K562 (cell line): Measurements from ENCODE around the gene TLCD1. TPM values are rescaled to one million over a fixed set of nuclear protein-coding genes. Genes with fewer than 3 reads are reported as not detected.

Experiments used
- CCNT2 ChIP-seq: IDR thresholded peaks from 2 replicates; pipeline ENCODE4 v1.6.1; 2011; ENCODE audit warnings: borderline replicate concordance, low read depth, mild to moderate bottlenecking, moderate library complexity, mixed read lengths, low read length; ENCODE audit not compliant: insufficient read length; ENCODE audit errors: extremely low read depth
- FOXM1 ChIP-seq, 2 experiments: fragments of 450-650 bp in 1 of 2; sonication (generic) in 1 of 2; formaldehyde crosslinking in 1 of 2; IDR thresholded peaks; 2 replicates each; pipeline versions ENCODE4 v1.6.1 to v1.9.0; 2017 to 2022; ENCODE audit warnings: low read depth in 2 of 2, mild to moderate bottlenecking in 2 of 2, missing genetic modification reagents in 1 of 2, moderate library complexity in 1 of 2
- MEF2D ChIP-seq: conservative IDR thresholded peaks from 2 replicates; pipeline ENCODE4 v1.6.1; 2016; ENCODE audit warnings: low read depth, missing genetic modification characterization, missing compliant biosample characterization
- NR2C1 ChIP-seq, 2 experiments: fragments of 450-650 bp; IDR thresholded peaks; 2 replicates each; pipeline ENCODE4 v1.6.1; 2017; ENCODE audit warnings: mild to moderate bottlenecking in 2 of 2, antibody characterized with exemption in 1 of 2, inconsistent platforms in 1 of 2, missing compliant biosample characterization in 1 of 2, missing genetic modification characterization in 1 of 2
- NR2C2 ChIP-seq, 2 experiments: fragments of 200-800 bp in 1 of 2; sonication (Bioruptor generic) in 1 of 2; sonication (generic) in 1 of 2; formaldehyde crosslinking in 1 of 2; IDR thresholded peaks; 2 replicates each; pipeline versions ENCODE4 v1.6.1 to v1.8.0; 2016 to 2022; ENCODE audit warnings: mild to moderate bottlenecking in 1 of 2, missing compliant biosample characterization in 1 of 2, missing genetic modification characterization in 1 of 2, missing genetic modification reagents in 1 of 2
- PCBP1 ChIP-seq: fragments of 200-400 bp; formaldehyde crosslinking; IDR thresholded peaks from 2 replicates; pipeline ENCODE4 v1.6.1; 2018; ENCODE audit warnings: mild to moderate bottlenecking, low read depth, low read length; ENCODE audit not compliant: poor library complexity, severe bottlenecking
- RBFOX2 ChIP-seq: fragments of 200-400 bp; formaldehyde crosslinking; IDR thresholded peaks from 2 replicates; pipeline ENCODE4 v1.6.1; 2017; ENCODE audit warnings: low read depth, mild to moderate bottlenecking, low read length, moderate library complexity
- TFAM ChIP-seq: fragments of 250-450 bp; sonication (Bioruptor Pico); conservative IDR thresholded peaks from 2 replicates; pipeline ENCODE4 v1.5.0; 2021; ENCODE audit warnings: mild to moderate bottlenecking, moderate library complexity
- TOE1 ChIP-seq, 2 experiments: fragments of 450-650 bp in 1 of 2; sonication (generic) in 1 of 2; formaldehyde crosslinking in 1 of 2; IDR thresholded peaks; 2 replicates each; pipeline versions ENCODE4 v1.7.1 to v1.8.0; 2016 to 2022; ENCODE audit warnings: borderline replicate concordance in 2 of 2, mild to moderate bottlenecking in 2 of 2, antibody characterized with exemption in 1 of 2, inconsistent platforms in 1 of 2, low read depth in 1 of 2, missing genetic modification reagents in 1 of 2, moderate library complexity in 1 of 2
- TSC22D4 ChIP-seq: fragments of 450-650 bp; IDR thresholded peaks from 2 replicates; pipeline ENCODE4 v1.6.1; 2016; ENCODE audit warnings: missing genetic modification characterization, missing biosample characterization, control low read depth
- ZNF444 ChIP-seq: fragments of 250-450 bp; sonication (Bioruptor Pico); IDR thresholded peaks from 2 replicates; pipeline ENCODE4 v1.4.0; 2020; ENCODE audit warnings: mild to moderate bottlenecking, moderate library complexity
- polyA plus RNA-seq, 8 experiments: library from polyadenylated mRNA; depleted of rRNA in 4 of 8; stranded (reverse) in 5 of 8; unstranded in 3 of 8; fragments of >200 nt; fragmentation: Nextera tagmentation in 2 of 8; fragmentation: Illumina TruSeq in 1 of 8; extraction: Ambion mirVana in 2 of 8; extraction: Trizol in 1 of 8; gene quantifications; 2 replicates each; pipeline versions ENCODE4 v1.2.1 to v1.2.3, GENCODE V29; 2011 to 2014; ENCODE audit warnings: inconsistent platforms in 1 of 8, missing spikeins in 1 of 8
- total RNA-seq, 7 experiments: library from RNA; depleted of rRNA in 6 of 7; stranded (reverse); fragments of >200 nt in 6 of 7; fragmentation: Illumina TruSeq in 2 of 7; extraction: Trizol in 2 of 7; gene quantifications; 2 replicates each; pipeline versions ENCODE4 v1.2.1 to v1.2.3, GENCODE V29; 2011 to 2021; ENCODE audit warnings: low replicate concordance in 1 of 7
- TF ChIP-seq, protein P1 (sequence below): fragments of 450-650 bp; conservative IDR thresholded peaks from 2 replicates; pipeline ENCODE4 v1.6.1; 2016; ENCODE audit warnings: missing genetic modification characterization, low read depth, mild to moderate bottlenecking, control low read depth, missing compliant biosample characterization
- TF ChIP-seq, protein P2 (sequence below): sonication (generic); formaldehyde crosslinking; IDR thresholded peaks from 2 replicates; pipeline ENCODE4 v1.5.0; 2020; ENCODE audit warnings: missing genetic modification reagents
- TF ChIP-seq, protein P3 (sequence below): fragments of 250-450 bp; sonication (Bioruptor Pico); IDR thresholded peaks from 2 replicates; pipeline ENCODE4 v1.5.0; 2020; ENCODE audit warnings: mild to moderate bottlenecking
- TF ChIP-seq, protein P4 (sequence below): fragments of 250-450 bp; sonication (Bioruptor Pico); IDR thresholded peaks from 2 replicates; pipeline ENCODE4 v1.4.0; 2020; ENCODE audit warnings: mild to moderate bottlenecking, moderate library complexity
- TF ChIP-seq, protein P5 (sequence below): fragments of 150-350 bp; conservative IDR thresholded peaks from 2 replicates; pipeline ENCODE4 v1.6.1; 2014; ENCODE audit warnings: low read length

The TLCD1 gene
- total and polyA plus RNA-seq, 9 of the 15 experiments (the other 6 are each of a cell fraction or from before 2014, with no cell fraction given) = 6.8 to 37.7 (median 21.7) TPM

DNA sequence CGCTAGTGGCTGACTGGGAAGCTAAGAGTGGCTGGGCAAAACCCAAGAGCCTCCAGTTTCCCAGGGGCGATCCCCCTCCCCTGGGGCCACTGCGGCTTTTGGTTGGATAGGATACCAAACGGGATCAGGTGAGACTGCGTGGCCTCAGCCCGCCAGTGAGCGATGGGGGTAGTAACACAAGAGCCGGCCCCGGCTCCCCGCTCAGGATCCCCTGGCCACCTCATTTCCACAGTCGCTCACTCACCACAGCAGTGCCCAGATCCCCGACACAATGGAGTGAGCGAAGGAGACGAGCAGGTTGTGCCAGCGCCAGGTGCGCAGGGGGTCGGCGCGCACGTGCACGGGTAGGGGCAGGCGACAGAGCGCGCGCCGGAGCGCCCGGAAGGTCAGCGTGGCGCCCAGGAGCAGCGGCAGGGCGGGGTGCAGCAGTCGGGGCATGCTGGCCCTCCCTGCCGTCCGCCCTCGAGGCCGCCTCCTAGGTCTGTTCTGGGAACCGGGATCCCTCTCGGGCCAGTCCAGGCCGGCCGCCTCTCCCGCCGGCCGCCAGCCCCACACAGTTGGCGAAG, 290 bp downstream of the TLCD1 start (continued):
- TF ChIP-seq ZNF444 (no peak), CCNT2 (peak; percentile 81), TFAM (CRISPR knock-in tag) (no peak), NR2C2 (CRISPR knock-in tag; IDR thresholded peaks at IDR 0.05) (peak; percentile 86), NR2C2 (tag; IDR thresholded peaks at IDR 0.05) (peak; percentile 69; the same call in 1 of the 2 replicates), PCBP1 (peak; percentile 94), RBFOX2 (peak; percentile 89), MEF2D (tag) (no peak), TSC22D4 (tag) (no peak), NR2C1 (IDR thresholded peaks at IDR 0.05) (no peak), NR2C1 (tag; IDR thresholded peaks at IDR 0.05) (0 out of 2 replicates have a peak, but pooled peaks have one; percentile 21), TOE1 (IDR thresholded peaks at IDR 0.05; ENCODE audit: borderline replicate concordance) (no peak), TOE1 (CRISPR knock-in tag; IDR thresholded peaks at IDR 0.05; ENCODE audit: borderline replicate concordance, low read depth) (peak; percentile 97), FOXM1 (IDR thresholded peaks at IDR 0.05; ENCODE audit: low read depth) (no peak), FOXM1 (CRISPR knock-in tag; IDR thresholded peaks at IDR 0.05; ENCODE audit: low read depth) (peak; percentile 92)
- TF ChIP-seq, protein P1, sequence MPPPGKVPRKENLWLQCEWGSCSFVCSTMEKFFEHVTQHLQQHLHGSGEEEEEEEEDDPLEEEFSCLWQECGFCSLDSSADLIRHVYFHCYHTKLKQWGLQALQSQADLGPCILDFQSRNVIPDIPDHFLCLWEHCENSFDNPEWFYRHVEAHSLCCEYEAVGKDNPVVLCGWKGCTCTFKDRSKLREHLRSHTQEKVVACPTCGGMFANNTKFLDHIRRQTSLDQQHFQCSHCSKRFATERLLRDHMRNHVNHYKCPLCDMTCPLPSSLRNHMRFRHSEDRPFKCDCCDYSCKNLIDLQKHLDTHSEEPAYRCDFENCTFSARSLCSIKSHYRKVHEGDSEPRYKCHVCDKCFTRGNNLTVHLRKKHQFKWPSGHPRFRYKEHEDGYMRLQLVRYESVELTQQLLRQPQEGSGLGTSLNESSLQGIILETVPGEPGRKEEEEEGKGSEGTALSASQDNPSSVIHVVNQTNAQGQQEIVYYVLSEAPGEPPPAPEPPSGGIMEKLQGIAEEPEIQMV (tag) = peak; percentile 71; the same call in 1 of the 2 replicates
- TF ChIP-seq, protein P2, sequence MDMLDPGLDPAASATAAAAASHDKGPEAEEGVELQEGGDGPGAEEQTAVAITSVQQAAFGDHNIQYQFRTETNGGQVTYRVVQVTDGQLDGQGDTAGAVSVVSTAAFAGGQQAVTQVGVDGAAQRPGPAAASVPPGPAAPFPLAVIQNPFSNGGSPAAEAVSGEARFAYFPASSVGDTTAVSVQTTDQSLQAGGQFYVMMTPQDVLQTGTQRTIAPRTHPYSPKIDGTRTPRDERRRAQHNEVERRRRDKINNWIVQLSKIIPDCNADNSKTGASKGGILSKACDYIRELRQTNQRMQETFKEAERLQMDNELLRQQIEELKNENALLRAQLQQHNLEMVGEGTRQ (CRISPR knock-in tag) = no peak
- TF ChIP-seq, protein P3, sequence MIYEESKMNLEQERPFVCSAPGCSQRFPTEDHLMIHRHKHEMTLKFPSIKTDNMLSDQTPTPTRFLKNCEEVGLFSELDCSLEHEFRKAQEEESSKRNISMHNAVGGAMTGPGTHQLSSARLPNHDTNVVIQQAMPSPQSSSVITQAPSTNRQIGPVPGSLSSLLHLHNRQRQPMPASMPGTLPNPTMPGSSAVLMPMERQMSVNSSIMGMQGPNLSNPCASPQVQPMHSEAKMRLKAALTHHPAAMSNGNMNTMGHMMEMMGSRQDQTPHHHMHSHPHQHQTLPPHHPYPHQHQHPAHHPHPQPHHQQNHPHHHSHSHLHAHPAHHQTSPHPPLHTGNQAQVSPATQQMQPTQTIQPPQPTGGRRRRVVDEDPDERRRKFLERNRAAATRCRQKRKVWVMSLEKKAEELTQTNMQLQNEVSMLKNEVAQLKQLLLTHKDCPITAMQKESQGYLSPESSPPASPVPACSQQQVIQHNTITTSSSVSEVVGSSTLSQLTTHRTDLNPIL (CRISPR knock-in tag) = no peak
- TF ChIP-seq, protein P4, sequence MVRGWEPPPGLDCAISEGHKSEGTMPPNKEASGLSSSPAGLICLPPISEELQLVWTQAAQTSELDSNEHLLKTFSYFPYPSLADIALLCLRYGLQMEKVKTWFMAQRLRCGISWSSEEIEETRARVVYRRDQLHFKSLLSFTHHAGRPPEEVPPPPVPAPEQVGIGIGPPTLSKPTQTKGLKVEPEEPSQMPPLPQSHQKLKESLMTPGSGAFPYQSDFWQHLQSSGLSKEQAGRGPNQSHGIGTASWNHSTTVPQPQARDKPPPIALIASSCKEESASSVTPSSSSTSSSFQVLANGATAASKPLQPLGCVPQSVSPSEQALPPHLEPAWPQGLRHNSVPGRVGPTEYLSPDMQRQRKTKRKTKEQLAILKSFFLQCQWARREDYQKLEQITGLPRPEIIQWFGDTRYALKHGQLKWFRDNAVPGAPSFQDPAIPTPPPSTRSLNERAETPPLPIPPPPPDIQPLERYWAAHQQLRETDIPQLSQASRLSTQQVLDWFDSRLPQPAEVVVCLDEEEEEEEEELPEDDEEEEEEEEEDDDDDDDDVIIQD (CRISPR knock-in tag) = no peak; the same call in 1 of the 2 replicates
- TF ChIP-seq, protein P5, sequence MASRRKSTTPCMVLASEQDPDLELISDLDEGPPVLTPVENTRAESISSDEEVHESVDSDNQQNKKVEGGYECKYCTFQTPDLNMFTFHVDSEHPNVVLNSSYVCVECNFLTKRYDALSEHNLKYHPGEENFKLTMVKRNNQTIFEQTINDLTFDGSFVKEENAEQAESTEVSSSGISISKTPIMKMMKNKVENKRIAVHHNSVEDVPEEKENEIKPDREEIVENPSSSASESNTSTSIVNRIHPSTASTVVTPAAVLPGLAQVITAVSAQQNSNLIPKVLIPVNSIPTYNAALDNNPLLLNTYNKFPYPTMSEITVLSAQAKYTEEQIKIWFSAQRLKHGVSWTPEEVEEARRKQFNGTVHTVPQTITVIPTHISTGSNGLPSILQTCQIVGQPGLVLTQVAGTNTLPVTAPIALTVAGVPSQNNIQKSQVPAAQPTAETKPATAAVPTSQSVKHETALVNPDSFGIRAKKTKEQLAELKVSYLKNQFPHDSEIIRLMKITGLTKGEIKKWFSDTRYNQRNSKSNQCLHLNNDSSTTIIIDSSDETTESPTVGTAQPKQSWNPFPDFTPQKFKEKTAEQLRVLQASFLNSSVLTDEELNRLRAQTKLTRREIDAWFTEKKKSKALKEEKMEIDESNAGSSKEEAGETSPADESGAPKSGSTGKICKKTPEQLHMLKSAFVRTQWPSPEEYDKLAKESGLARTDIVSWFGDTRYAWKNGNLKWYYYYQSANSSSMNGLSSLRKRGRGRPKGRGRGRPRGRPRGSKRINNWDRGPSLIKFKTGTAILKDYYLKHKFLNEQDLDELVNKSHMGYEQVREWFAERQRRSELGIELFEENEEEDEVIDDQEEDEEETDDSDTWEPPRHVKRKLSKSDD = no peak
